Measurements from ENCODE around the gene FOLR3.
A peak's percentile ranks its signal among the peaks of the same experiment; 100 is the strongest.
"Not testable (repeated sequence)": the region's sequence is repeated elsewhere in the genome, so short reads cannot be mapped to it uniquely, and the experiment has no call there.

The FOLR3 gene

GRCh38 chr11:72135473-72135872 is at the start of gene FOLR3:
Gene FOLR3 (plus strand): TSS chr11:72135725. CDS start chr11:72135953, 228 bp downstream.
- not testable (repeated sequence) for DNase-seq

- DNase-seq: no peak
Measured at GRCh38 chr11:72088076-72088808, 47.3 kb upstream of the FOLR3 start.

GRCh38 chr11:72091292-72091691 is 44.2 kb upstream of the FOLR3 start:
- DNase-seq: peak; percentile 62

DNA sequence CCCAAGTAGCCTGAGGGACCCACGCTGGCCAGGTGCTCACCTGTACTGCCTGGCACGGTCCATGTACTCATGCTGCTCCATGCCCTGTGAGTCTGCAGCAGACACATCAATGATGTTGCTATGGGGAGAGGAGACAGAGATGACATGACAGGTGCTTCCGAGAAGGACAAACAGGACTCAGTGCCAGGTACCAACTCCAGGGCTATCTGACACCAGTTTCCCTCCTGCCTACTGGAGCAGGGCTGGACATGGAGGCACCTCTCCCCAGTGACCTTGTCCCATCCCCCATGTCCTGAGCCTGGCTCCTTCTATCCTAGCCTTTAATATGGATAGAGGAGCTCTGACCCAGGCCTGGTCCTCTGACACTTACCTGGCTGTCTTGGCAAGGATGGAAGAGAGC is 36.8 kb upstream of the FOLR3 start:
- DNase-seq: no peak

DNA sequence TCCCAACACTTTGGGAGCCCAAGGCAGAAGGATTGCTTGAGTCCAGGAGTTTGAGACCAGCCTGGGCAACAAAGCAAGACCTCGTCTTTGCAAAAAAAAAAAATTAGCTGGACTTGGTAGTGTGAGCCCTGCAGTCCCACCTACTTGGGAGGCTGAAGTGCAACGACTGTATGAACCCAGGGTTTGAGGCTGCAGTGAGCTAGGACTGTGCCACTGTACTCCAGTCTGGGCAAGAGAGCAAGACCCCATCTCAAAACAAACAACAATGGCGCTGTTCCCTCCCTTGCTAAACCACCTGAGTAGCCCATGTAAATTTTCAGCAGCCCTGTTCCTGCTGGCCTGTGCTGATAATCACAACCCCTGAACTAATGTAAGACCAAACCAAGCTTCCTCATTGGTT is 35.5 kb upstream of the FOLR3 start:
- no peak for DNase-seq

DNA sequence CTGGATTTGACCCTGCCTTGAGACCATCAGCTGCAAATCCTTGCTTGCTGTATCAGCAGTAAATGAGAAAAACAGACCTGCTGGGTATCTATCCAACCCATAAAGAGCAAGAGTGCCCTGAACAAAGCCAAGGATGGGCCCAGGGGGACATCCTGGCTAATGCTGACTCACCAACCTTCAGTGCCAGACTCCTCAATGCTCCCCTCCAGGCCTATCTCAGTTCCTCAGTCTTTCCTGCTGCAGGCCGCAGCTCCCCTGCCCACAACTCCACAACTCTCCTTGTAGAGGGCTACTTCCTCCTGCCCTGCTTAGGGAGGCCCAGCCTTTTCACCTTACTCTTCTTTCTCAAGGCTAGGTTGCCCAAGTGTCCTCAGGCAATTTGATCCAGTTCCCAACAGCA is 35.1 kb upstream of the FOLR3 start:
- no peak for DNase-seq

GRCh38 chr11:72102162-72102561 is 33.4 kb upstream of the FOLR3 start:
- DNase-seq: no peak

GRCh38 chr11:72102631-72102945 is 32.9 kb upstream of the FOLR3 start:
- DNase-seq: no peak

GRCh38 chr11:72102946-72103753 is 32.4 kb upstream of the FOLR3 start, which contains the start of gene LAMTOR1:
Gene LAMTOR1 (minus strand): TSS chr11:72103297. CDS start chr11:72103224, 73 bp downstream.
- DNase-seq: peak; percentile 99

- DNase-seq: no peak
Measured at GRCh38 chr11:72103754-72104167, 31.8 kb upstream of the FOLR3 start.

- no peak for DNase-seq
Measured at GRCh38 chr11:72105888-72106287, 29.6 kb upstream of the FOLR3 start, which contains the start of gene TOMT. Gene TOMT (plus strand): TSS chr11:72105924. CDS start chr11:72105952, 28 bp downstream.

DNA sequence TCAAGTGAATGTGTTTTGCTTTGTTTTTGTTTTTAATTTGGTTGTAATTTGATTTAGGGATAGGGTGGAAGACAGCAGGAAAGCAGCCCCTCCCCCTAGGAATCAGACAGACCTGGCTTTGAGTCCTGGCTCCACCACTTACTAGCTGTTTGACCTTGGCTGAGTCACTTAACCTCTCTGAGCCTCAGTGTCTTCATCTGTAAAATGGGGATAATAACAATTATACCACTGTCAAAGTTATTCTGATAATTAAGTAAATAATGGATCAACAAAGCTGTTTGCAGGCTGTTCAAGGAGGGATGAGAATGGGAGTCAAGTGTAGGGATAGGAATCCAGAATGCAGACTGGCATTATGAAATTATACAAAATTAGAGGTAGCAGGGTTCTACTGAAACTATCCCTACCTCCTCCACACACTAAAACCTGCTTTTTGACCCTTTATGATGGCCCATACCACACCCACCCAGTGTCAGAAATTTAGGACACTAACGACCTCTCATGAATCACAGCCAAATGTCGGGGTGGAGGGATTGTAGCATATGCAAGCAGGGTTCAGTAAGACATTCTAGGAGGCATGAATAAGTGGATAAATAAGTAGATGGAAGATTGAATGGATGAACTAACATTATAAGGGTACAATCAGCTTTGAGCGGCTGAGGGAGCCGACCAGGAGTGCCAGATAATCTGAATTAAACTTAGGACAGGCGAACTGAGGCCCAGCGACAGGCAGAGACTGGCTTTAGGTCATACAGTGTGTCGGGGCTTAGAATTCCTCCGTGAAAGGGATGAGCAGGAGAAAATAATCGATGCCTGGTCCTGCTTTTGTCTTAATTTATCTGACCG is 24.0 kb upstream of the FOLR3 start:
- DNase-seq: no peak

GRCh38 chr11:72112143-72112977 is 23.2 kb upstream of the FOLR3 start, which contains the start of gene ANAPC15:
Gene ANAPC15 (minus strand): TSS chr11:72112695. CDS start chr11:72111276, 1,419 bp downstream.
- DNase-seq: peak; percentile 100

DNA sequence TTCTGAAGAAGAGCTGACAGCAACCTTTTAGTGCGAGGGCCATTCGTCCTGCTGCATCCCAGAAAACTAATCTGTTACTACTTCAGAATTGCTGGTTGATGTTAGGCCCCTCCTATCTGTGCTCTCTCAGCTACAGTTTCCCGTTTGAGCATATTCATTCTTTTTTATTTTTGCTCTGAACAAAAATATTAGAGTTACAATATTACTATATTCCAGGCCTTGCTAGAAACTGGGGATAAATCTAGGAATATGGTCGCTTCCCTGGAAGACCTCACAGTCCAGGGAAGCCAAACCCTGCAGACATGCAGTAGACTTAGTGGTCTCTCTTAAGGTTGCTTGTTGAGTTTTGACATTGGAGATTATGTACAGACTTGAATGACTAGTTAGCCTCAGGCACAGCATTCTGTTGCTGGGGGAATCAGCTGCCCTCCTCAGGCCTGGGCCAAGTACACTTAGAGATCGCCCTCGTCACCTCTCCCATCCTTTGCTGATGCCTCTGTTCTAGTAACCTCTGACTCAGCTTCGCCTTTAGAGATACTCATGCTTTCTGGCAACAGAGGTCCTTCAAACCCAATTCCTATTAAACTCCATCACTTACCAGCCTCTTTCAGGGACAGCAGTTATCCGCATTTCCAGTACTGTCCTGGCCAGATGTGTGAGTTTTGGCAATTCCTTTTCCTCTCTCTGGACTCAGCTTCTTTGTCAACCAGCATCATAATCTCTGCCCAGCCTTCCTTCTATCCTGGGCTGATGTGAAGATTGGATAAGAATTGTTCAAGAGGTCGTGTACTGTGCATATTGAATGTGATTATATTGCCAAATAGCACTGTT is 22.3 kb upstream of the FOLR3 start:
- no peak for DNase-seq

- no peak for DNase-seq
Measured at GRCh38 chr11:72114570-72114969, 21.0 kb upstream of the FOLR3 start.

DNA sequence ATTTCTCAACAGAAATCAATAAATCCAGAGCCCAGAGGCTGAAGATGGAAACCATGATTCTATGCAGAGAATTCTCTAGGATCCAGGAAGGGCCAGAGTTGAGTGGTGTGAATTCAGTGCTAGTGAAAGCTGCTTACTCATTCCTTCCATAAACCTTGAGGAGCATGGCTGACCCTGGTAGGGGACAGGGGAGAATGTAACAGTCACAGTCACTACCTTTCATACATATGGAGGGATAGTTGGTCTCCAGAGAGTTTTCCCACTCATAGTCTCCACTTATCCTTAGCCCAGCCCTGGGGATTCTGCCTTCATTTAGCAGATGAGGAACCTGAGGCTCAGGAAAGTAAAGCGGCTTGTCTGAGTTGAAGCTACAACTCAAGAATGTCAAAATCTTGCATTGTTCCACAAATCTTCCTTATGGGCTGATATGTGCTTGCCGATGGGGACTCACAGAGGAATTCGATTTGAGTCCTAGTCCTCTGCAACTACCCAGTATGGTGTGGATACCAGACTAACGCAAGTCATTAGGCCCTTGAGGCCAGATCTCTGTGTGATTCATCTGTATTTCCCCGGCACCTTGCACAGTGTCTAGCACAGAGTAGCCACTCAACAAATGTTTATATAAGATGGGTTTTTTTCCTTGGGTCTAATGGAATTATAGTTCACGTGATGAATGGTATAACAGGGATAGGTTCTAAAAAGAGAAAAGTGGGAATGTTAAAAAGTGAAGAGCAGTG is 19.3 kb upstream of the FOLR3 start:
- no peak for DNase-seq

DNA sequence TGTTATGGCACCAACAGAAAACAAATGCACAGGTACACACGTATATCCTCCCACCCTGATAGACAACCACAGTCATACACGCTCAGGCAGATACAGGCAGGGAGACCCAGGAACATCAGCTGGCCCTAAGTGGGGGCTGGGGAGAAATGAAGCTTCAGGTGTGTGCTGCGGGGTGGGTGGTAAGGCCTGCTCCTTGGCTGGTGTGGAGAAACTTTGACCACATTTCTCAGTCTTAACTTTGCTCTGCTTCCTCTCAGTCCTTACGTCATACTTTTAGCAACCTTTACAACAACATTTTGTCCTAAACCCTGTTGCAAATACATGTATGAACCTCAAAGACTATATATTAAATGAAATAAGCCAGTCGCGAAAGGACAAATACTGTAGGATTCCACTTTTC is 16.3 kb upstream of the FOLR3 start:
- DNase-seq: no peak

DNA sequence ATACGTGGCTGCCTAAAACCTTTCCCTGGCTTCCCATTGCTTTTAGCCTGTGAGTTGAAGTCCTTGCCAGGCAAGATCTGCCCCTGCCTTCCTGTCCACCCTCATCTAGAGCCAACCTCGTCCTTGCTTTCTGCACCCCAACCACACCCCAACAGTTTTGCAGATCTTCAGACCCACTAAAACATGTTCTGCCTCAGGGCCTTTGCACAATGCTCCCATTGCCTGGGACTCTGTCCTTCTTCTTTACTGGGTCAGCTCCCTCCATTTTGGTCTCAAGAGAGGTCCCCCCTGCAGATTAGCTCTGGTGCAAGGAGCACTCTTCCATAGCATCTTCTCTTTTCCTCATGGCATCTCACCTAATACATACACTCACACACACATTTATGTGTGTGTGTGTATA is 14.6 kb upstream of the FOLR3 start:
- no peak for DNase-seq

- no peak for DNase-seq
Measured at GRCh38 chr11:72122607-72123006, 12.9 kb upstream of the FOLR3 start.

- no peak for DNase-seq
Measured at GRCh38 chr11:72123117-72123653, 12.3 kb upstream of the FOLR3 start.
